Ecto neural progenitor cell (in vitro differentiated cells): Measurements from ENCODE around the gene PGM1.
A peak's percentile ranks its signal among the peaks of the same experiment; 100 is the strongest.

Experiments used
- DNase-seq: peaks from one replicate; pipeline ENCODE4 v3.0.0-alpha.2; 2018; ENCODE audit warnings: low spot score

PGM1 gene

GRCh38 chr1:63601061-63601460, 7.8 kb downstream of the PGM1 start:
- no peak for DNase-seq

GRCh38 chr1:63601463-63601862, 8.3 kb downstream of the PGM1 start:
- no peak for DNase-seq

GRCh38 chr1:63601912-63602311, 8.7 kb downstream of the PGM1 start:
- DNase-seq, result no peak

- no peak for DNase-seq
Measured at GRCh38 chr1:63602629-63603028, 9.4 kb downstream of the PGM1 start.

- DNase-seq, result no peak
Measured at GRCh38 chr1:63603810-63604209, 10.6 kb downstream of the PGM1 start.

- DNase-seq, result no peak
Measured at GRCh38 chr1:63607322-63607721, 14.1 kb downstream of the PGM1 start.

- DNase-seq, result peak; percentile 57
Measured at GRCh38 chr1:63611231-63611630, 18.0 kb downstream of the PGM1 start.

GRCh38 chr1:63612564-63612963, 19.4 kb downstream of the PGM1 start:
- DNase-seq, result no peak

- no peak for DNase-seq
Measured at GRCh38 chr1:63612971-63613370, 19.8 kb downstream of the PGM1 start.

GRCh38 chr1:63615768-63616420, 22.7 kb downstream of the PGM1 start:
- peak; percentile 61 for DNase-seq

GRCh38 chr1:63617450-63617849, 24.2 kb downstream of the PGM1 start:
- DNase-seq, result no peak

- no peak for DNase-seq
Measured at GRCh38 chr1:63618011-63618410, 24.8 kb downstream of the PGM1 start.

GRCh38 chr1:63619558-63619957, 26.3 kb downstream of the PGM1 start:
- DNase-seq, result no peak

- no peak for DNase-seq
Measured at GRCh38 chr1:63620671-63621070, 27.5 kb downstream of the PGM1 start.

- no peak for DNase-seq
Measured at GRCh38 chr1:63621075-63621474, 27.9 kb downstream of the PGM1 start.

GRCh38 chr1:63621698-63622097, 28.5 kb downstream of the PGM1 start:
- no peak for DNase-seq

- no peak for DNase-seq
Measured at GRCh38 chr1:63622849-63623566, 29.8 kb downstream of the PGM1 start.

- DNase-seq, result no peak
Measured at GRCh38 chr1:63623952-63624351, 30.7 kb downstream of the PGM1 start.

GRCh38 chr1:63624911-63625310, 31.7 kb downstream of the PGM1 start:
- DNase-seq, result no peak

GRCh38 chr1:63626222-63626621, 33.0 kb downstream of the PGM1 start:
- DNase-seq, result no peak

GRCh38 chr1:63628607-63629006, 35.4 kb downstream of the PGM1 start:
- DNase-seq, result no peak

GRCh38 chr1:63630238-63630637, 37.0 kb downstream of the PGM1 start:
- no peak for DNase-seq

- DNase-seq, result no peak
Measured at GRCh38 chr1:63630666-63631065, 37.5 kb downstream of the PGM1 start.

GRCh38 chr1:63632110-63632509, 38.9 kb downstream of the PGM1 start:
- DNase-seq, result no peak
